CD14-positive monocyte (primary cell): ENCODE results near the gene HLA-A. TPM values are rescaled to one million over a fixed set of nuclear protein-coding genes. Genes with fewer than 3 reads are reported as not detected.
A peak's percentile ranks its signal among the peaks of the same experiment; 100 is the strongest.

Source experiments
- DNase-seq, 3 donors: peaks; one replicate each; pipeline ENCODE4 v3.0.0-alpha.2; 2011 to 2022
- H2AFZ ChIP-seq: 2 replicates; pipeline ENCODE4 v1.6.0; 2012; ENCODE audit warnings: mild to moderate bottlenecking, low read depth, low read length, inconsistent platforms; ENCODE audit not compliant: insufficient read depth, poor library complexity, severe bottlenecking
- H3K27ac ChIP-seq, 2 donors: 1 replicate in 1 of 2; 2 replicates in 1 of 2; pipeline ENCODE4 v1.5.1; 2012 to 2013; ENCODE audit warnings: low read length in 2 of 2, control low read depth in 1 of 2, inconsistent platforms in 1 of 2, low read depth in 1 of 2, mild to moderate bottlenecking in 1 of 2
- H3K27me3 ChIP-seq, 2 donors: one replicate each; pipeline versions ENCODE4 v1.6.0 to v1.6.1; 2011 to 2013; ENCODE audit warnings: low read length in 2 of 2; ENCODE audit not compliant: control insufficient read depth in 2 of 2, insufficient read depth in 2 of 2
- H3K36me3 ChIP-seq, 2 donors: replicated peaks in 1 of 2; 1 replicate in 1 of 2; 2 replicates in 1 of 2; pipeline versions ENCODE4 v1.5.1 to v1.6.1; 2012 to 2013; ENCODE audit warnings: low read length in 2 of 2, control low read depth in 1 of 2, inconsistent platforms in 1 of 2, mild to moderate bottlenecking in 1 of 2; ENCODE audit not compliant: insufficient read depth in 2 of 2, control insufficient read depth in 1 of 2
- H3K4me1 ChIP-seq, 2 donors: 1 replicate in 1 of 2; 2 replicates in 1 of 2; pipeline versions ENCODE4 v1.5.1 to v1.6.1; 2012 to 2013; ENCODE audit warnings: low read length in 2 of 2, control low read depth in 1 of 2, inconsistent platforms in 1 of 2, mild to moderate bottlenecking in 1 of 2, moderate library complexity in 1 of 2; ENCODE audit not compliant: insufficient read depth in 2 of 2, control insufficient read depth in 1 of 2
- H3K4me2 ChIP-seq: replicated peaks from 2 replicates; pipeline ENCODE3; 2012; ENCODE audit warnings: low read length, moderate library complexity, mild to moderate bottlenecking; ENCODE audit not compliant: poor library complexity, severe bottlenecking; ENCODE audit errors: extremely low read depth
- H3K4me3 ChIP-seq, 3 experiments: fragments of 200-600 bp in 1 of 3; sonication (generic) in 1 of 3; replicated peaks in 1 of 3; 1 replicate in 2 of 3; 2 replicates in 1 of 3; pipeline ENCODE4 v1.5.1; 2011 to 2013; ENCODE audit warnings: low read length in 3 of 3, mild to moderate bottlenecking in 3 of 3, control low read depth in 2 of 3, low read depth in 2 of 3, inconsistent platforms in 1 of 3, moderate library complexity in 1 of 3
- H3K79me2 ChIP-seq: 2 replicates; pipeline ENCODE4 v1.6.0; 2012; ENCODE audit warnings: mild to moderate bottlenecking, control low read depth, inconsistent platforms, low read length, moderate library complexity; ENCODE audit not compliant: insufficient read depth
- H3K9ac ChIP-seq: 2 replicates; pipeline ENCODE4 v1.6.0; 2017; ENCODE audit warnings: low read length, mild to moderate bottlenecking; ENCODE audit not compliant: insufficient read depth, poor library complexity, severe bottlenecking
- H3K9me3 ChIP-seq, 2 donors: replicated peaks in 1 of 2; 1 replicate in 1 of 2; 2 replicates in 1 of 2; pipeline versions ENCODE4 v1.5.1 to v1.6.1; 2012 to 2013; ENCODE audit warnings: low read length in 2 of 2, control low read depth in 1 of 2; ENCODE audit not compliant: control insufficient read depth in 1 of 2, insufficient read depth in 1 of 2
- H4K20me1 ChIP-seq: 2 replicates; pipeline ENCODE4 v1.6.0; 2012; ENCODE audit warnings: mild to moderate bottlenecking, low read length, control low read depth, moderate library complexity; ENCODE audit not compliant: insufficient read depth
- H3K27ac Mint-ChIP-seq, 7 donors: one replicate each; pipeline ENCODE4 v1.8.0; 2020; ENCODE audit warnings: mild to moderate bottlenecking in 7 of 7, mixed read lengths in 7 of 7, moderate library complexity in 6 of 7, inconsistent platforms in 2 of 7
- H3K27me3 Mint-ChIP-seq, 3 donors: one replicate each; pipeline ENCODE4 v1.8.0; 2021 to 2022; ENCODE audit warnings: low read depth in 3 of 3, mild to moderate bottlenecking in 3 of 3, mixed read lengths in 3 of 3, moderate library complexity in 3 of 3, inconsistent platforms in 1 of 3
- H3K36me3 Mint-ChIP-seq, 2 donors: one replicate each; pipeline ENCODE4 v1.8.0; 2020; ENCODE audit warnings: mixed read lengths in 2 of 2, inconsistent platforms in 1 of 2, mild to moderate bottlenecking in 1 of 2
- H3K4me1 Mint-ChIP-seq: one replicate; pipeline ENCODE4 v1.8.0; 2020; ENCODE audit warnings: mild to moderate bottlenecking, mixed read lengths
- H3K4me3 Mint-ChIP-seq, 2 donors: one replicate each; pipeline ENCODE4 v1.8.0; 2020; ENCODE audit warnings: mild to moderate bottlenecking in 2 of 2, mixed read lengths in 2 of 2, moderate library complexity in 1 of 2
- H3K9me3 Mint-ChIP-seq, 7 donors: one replicate each; pipeline ENCODE4 v1.8.0; 2020 to 2022; ENCODE audit warnings: mixed read lengths in 7 of 7, mild to moderate bottlenecking in 6 of 7, moderate library complexity in 6 of 7, inconsistent platforms in 2 of 7
- WGBS: methylation state at CpG from one replicate; pipeline ENCODE4 v1.1.5; 2013; ENCODE audit warnings: missing lambda C conversion rate; ENCODE audit not compliant: insufficient coverage; 5-methylcytosine and 5-hydroxymethylcytosine counted together
- intact Hi-C, 2 donors: fragments of 100-400 bp; cut with micrococcal nuclease; formaldehyde crosslinking; loops; one replicate each; pipeline versions ENCODE4 v1.15.0 to v1.15.1; 2023
- polyA plus RNA-seq, 3 donors: library from polyadenylated mRNA; depleted of rRNA in 1 of 3; unstranded in 2 of 3; stranded (reverse) in 1 of 3; fragments of 300-500 nt in 2 of 3; fragments of >200 nt in 1 of 3; fragmentation: Illumina TruSeq in 2 of 3; gene quantifications; 1 replicate in 2 of 3; 2 replicates in 1 of 3; pipeline ENCODE4 v1.2.3, GENCODE V29; 2012 to 2021
- TF ChIP-seq, protein P1 (sequence below): fragments of 200-600 bp; IDR thresholded peaks from one replicate; pipeline ENCODE4 v1.8.0; 2022; ENCODE audit warnings: antibody characterized with exemption, mild to moderate bottlenecking

The HLA-A gene
- polyA plus RNA-seq, 3 donors: 1,518 to 2,788 (median 1,574) TPM

DNA sequence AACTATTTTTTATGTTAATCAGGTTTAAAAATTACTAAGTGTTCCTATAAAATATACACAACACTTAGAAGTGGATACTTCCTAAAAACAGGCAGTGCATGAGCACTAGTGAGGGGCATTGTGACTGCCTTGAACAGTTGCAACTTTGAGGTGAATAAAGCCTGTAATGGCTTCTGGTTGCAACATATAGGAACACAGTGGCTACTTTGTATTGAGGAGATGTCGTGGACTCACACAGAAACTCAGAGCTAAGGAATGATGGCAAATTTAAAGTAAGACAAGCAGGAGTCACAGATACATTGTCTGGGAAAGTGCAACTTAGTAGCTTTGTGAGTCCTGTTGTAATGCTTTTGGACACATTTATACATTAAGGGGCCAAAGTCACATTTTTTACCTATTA lies 861 bp upstream of the HLA-A start:
- Histone ChIP-seq H3K4me1 (peaks cover 36 to 48% of the 10 kb centered on the region in 2 donors), H2AFZ (peak overlapping the region; percentile 27), H3K27me3 (no peaks in the 10 kb centered on the region), H3K27ac (peak overlapping the region; percentile 71 to 99), H3K4me2 (peak overlapping the region; percentile 75), H3K4me3 (peak overlapping the region; percentile 68 to 92 (median 89)), H3K36me3 (peaks cover 19 to 23% of the 10 kb centered on the region in 2 donors), H3K79me2 (peaks cover 44% of the 10 kb centered on the region), H3K9ac (peak overlapping the region; percentile 98), H3K9me3 (no peaks in the 10 kb centered on the region), H4K20me1 (peaks cover 38% of the 10 kb centered on the region)
- Mint-ChIP-seq H3K36me3 (peaks cover 33 to 34% of the 10 kb centered on the region in 2 donors), H3K27me3 (peaks cover 0 to 5% (median 5%) of the 10 kb centered on the region in 3 donors), H3K4me1 (peaks cover 58% of the 10 kb centered on the region), H3K9me3 (peaks cover 0 to 5% (median under 1%) of the 10 kb centered on the region in 7 donors), H3K27ac (peak overlapping the region; percentile 100), H3K4me3 (peak overlapping the region; percentile 89 to 97)
- intact Hi-C loops: loop anchor here in 1 of 2 donors (2.0 to 10.0 kb wide), 2 partner anchors 15 to 217 kb away; partner anchors contain the start of gene HLA-F
- DNase-seq: peak; percentile 55 to 74 (median 55)
- TF ChIP-seq, protein P1, sequence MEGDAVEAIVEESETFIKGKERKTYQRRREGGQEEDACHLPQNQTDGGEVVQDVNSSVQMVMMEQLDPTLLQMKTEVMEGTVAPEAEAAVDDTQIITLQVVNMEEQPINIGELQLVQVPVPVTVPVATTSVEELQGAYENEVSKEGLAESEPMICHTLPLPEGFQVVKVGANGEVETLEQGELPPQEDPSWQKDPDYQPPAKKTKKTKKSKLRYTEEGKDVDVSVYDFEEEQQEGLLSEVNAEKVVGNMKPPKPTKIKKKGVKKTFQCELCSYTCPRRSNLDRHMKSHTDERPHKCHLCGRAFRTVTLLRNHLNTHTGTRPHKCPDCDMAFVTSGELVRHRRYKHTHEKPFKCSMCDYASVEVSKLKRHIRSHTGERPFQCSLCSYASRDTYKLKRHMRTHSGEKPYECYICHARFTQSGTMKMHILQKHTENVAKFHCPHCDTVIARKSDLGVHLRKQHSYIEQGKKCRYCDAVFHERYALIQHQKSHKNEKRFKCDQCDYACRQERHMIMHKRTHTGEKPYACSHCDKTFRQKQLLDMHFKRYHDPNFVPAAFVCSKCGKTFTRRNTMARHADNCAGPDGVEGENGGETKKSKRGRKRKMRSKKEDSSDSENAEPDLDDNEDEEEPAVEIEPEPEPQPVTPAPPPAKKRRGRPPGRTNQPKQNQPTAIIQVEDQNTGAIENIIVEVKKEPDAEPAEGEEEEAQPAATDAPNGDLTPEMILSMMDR: no peak
- 0% methylated on average over 1 of the region's 1 CpG for WGBS

DNA sequence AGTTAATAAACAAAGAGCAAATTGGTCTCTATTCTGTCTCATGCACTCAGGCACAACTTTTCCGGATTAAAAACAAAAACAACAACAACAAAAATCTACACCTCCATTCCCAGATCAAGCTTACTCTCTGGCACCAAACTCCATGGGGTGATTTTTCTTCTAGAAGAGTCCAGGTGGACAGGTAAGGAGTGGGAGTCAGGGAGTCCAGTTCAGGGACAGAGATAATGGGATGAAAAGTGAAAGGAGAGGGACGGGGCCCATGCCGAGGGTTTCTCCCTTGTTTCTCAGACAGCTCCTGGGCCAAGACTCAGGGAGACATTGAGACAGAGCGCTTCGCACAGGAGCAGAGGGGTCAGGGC lies 437 bp upstream of the HLA-A start:
- peaks cover 22 to 27% of the 10 kb centered on the region in 2 donors for H3K36me3 ChIP-seq
- Mint-ChIP-seq H3K27ac (peak overlapping the region; percentile 100), H3K27me3 (peaks cover 0 to 5% (median 5%) of the 10 kb centered on the region in 3 donors), H3K4me3 (peak overlapping the region; percentile 89 to 97), H3K4me1 (peaks cover 62% of the 10 kb centered on the region), H3K9me3 (peaks cover 0 to 5% (median 0%) of the 10 kb centered on the region in 7 donors), H3K36me3 (peaks cover 37 to 38% of the 10 kb centered on the region in 2 donors)
- peaks cover 44% of the 10 kb centered on the region for H3K79me2 ChIP-seq
- H3K4me3 ChIP-seq: peak overlapping the region; percentile 68 to 92 (median 89)
- intact Hi-C loops: loop anchor here in 1 of 2 donors (2.0 to 10.0 kb wide), 2 partner anchors 15 to 217 kb away; partner anchors contain the start of gene HLA-F
- H2AFZ ChIP-seq: peak overlapping the region; percentile 27
- DNase-seq: no peak
- H3K9me3 ChIP-seq: no peaks in the 10 kb centered on the region
- peak overlapping the region; percentile 75 for H3K4me2 ChIP-seq
- peak overlapping the region; percentile 71 to 99 for H3K27ac ChIP-seq
- 0% methylated on average over 3 of the region's 5 CpGs for WGBS
- H4K20me1 ChIP-seq: peaks cover 42% of the 10 kb centered on the region
- peak overlapping the region; percentile 98 for H3K9ac ChIP-seq
- H3K4me1 ChIP-seq: peaks cover 36 to 49% of the 10 kb centered on the region in 2 donors
- TF ChIP-seq, protein P1: no peak
- H3K27me3 ChIP-seq: no peaks in the 10 kb centered on the region
